SW480 (cell line): ENCODE data around the gene POLR1F.
"Not testable (repeated sequence)": the region's sequence is repeated elsewhere in the genome, so short reads cannot be mapped to it uniquely, and the experiment has no call there.

ENCODE experiments used
- DNase-seq: peaks from one replicate; pipeline ENCODE4 v3.0.0-alpha.2; 2016; ENCODE audit warnings: low spot score

The POLR1F gene

DNA sequence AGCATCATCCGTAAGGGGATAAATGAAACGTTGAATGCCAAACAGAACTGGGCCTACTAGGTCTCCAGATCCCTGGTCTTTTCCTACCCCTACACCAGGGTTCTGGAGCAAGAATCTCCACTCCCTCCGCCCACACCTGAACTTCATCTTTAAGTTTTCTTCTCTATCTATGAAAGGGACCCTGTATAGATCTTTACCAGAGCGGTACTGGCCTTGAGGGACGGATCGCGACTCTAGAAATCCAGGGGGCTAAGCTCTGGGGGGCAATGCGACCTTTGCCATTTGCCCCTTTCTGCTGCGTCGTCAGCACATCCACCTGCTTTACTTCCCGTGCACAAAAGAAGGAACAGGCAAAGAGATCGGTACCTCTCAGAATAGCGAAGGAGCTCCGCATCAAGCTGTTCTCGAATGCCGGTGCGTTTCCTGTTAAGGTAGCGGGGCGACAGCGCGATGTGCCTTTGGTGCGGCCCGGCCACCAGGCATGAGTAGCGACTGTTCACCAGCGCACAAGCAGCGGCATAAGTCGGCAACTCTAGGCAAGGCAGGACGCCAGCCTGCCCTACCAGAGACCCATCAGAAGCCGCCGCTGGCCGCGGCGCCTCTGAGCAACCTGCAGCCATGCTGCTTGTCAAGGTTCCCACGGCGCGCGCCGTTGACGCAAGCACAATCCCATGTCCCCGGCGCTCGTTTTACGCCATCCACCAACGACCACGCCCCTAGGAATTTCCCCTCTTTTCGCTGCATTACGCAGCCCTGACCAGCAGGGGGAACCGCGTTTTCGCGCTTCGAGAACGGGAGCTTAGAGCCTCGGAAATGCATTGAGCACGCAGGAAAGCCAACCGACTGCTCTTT, at the start of gene POLR1F:
POLR1F (minus strand) TSS at position 641 of the 852 bp plus-strand sequence; CDS start at position 620, 21 bp downstream.
- peak; percentile 96 for DNase-seq

DNA sequence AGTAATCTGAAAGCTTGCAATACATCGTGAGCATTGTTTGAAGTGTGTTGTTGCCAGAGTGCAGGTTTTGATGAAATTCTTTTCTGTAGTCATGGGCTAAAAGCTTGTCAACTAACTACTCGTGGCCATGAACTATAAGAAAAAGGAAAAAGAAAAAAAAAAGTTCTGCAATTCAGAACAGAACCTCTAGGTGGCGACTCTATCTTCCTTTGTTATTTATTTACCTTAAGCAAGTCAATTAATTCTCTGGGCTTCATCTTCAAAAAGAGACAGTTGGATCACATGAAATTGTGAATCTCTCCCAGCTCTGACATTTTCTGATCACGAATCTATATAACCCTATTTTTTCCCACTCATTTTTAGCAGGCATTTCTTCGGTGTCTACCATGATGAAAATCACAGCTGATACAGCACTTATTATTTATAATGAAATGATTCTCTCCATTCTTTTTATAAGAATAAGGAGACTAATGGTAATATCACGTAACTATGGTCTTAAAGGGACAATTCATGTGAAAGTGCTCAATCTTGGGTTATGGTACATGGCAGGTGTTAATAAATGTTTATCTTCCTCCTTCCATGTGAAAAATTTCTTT, 45.8 kb upstream of the POLR1F start:
- DNase-seq = peak; percentile 48

GRCh38 chr7:19752020-19752419, 43.2 kb upstream of the POLR1F start:
- DNase-seq = no peak

DNA sequence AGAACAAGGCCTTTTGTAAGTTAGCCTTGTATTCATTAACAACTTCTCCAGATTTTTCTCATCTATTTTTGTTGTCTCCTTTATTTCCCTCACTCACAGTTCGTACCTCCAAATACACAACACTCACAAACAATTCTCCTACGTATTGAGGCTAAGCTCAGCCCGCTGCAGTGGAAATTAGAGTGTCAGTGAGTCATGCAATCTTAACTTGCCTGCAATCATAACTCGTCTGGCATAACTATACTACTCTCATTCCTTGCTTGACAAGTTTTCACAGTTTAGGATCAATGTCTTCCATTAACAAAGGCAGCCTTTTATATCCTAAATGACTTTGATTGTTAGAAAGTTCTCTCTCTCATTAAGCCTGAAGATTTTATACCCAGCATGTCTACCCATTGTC, 40.8 kb upstream of the POLR1F start:
- no peak for DNase-seq

- DNase-seq = peak; percentile 68
Observed at GRCh38 chr7:19747740-19748339, 39.0 kb upstream of the POLR1F start.

DNA sequence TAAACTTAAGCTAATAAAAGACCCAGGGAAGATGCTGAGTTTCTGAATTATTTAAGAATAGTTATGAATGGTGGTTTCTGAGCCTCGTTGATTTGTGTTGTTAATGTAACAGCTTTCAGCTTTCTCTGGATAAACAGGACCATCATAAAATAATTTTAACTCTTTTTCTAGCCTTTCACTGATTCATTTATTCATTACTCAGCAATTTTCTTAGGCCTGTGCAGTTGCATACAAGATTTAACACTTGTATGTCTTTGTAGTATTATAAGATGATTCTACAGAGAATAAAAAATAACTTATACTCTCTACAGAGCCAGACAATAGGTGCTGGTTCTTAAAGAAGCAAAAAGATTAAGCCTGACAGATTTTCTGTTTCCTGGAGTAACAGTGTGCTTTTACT, 35.2 kb upstream of the POLR1F start:
- DNase-seq = no peak

DNA sequence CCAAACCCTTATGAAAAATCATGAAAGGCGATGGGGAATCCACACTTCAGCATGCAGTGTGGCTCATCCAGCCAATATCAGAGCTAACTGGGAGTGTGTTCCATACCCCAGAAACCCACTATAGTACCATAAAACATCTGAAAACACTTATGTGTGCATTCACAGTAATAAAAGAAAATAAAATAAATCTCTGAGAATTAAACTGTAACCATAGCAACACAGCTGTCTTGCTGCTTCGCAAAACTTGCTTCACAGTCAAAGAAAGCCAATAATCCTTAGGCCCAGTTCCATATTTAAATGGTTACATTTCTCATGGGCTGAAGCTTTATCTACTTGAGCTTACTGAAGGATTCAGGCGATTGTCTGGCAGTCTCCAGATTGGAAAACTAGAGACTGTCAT, 19.9 kb upstream of the POLR1F start:
- DNase-seq = no peak

DNA sequence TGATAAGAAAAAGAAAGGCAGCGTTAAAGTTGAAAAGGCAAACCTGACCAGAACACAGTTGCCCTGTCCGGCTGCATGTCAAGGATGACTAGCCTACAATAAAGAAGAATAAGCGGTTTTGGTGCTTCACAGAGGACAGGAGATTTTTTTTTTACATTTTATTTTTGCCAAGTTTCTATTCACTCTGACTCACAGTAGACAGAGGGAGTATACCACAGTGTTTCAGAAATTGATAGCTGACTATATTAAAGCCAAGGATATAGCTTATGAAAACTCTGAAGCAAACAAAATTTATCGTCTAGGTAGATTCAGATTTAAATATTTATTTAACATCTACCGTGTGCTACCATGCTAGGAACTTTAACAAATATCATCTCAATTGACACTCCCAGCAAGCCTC, 16.9 kb upstream of the POLR1F start:
- no peak for DNase-seq

GRCh38 chr7:19715499-19715898, 6.7 kb upstream of the POLR1F start:
- DNase-seq = no peak

- peak; percentile 43 for DNase-seq
Observed at GRCh38 chr7:19713676-19714075, 4.8 kb upstream of the POLR1F start.

DNA sequence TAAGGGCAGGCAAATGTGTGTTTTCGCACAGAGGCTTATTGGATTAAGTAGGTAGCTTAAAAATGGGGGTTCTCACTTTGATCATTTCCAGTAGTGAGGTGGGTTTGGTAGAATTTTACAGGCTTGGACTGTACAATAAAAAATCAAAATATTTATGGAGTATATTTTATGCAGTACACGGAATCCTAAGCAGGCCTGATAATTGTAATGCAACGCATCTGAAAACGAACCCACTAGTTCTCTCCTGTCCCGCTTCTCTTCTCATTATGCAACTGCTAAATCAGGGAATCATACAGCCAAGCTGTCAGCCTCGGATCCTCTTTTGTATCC, 377 bp upstream of the POLR1F start:
- DNase-seq = no peak

- peak; percentile 11 for DNase-seq
Observed at GRCh38 chr7:19707240-19707639, 1.6 kb downstream of the POLR1F start.

DNA sequence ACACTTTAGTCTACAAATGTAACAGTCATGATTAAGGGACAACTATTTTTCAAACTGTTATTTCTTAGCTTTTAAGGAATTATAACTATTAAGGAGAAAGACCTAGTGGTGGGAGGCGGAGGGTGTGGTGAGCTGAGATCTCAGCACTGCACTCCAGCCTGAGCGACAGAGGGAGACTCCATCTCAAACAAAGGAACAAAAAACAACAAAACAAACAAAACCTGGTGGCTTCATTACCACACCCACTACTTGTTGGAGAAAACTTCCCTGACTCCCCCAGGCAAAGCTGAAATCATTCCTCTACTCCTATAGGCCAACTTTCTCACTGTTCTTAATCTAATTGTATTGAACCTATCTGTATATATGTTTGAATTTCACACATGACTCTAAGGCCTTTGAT, 3.2 kb downstream of the POLR1F start:
- DNase-seq = no peak

DNA sequence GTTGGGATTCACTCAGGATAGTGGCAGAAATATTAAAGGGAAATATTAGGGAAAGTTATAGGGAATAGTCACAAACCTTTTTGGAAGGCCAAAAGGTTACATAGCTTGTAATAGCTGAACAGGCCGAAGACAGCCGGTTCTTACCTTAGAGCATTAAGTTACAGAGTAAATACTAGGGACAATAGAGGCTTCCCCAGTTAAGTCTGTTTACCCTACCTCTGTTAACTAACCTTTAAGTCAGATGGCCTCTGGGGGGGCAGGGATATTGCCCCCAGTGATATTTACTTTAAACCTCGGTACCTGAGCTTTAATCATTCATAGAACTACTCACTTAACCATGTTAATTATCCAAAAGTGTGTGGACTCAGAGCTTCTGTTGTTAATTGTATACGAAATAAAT, 7.4 kb downstream of the POLR1F start:
- DNase-seq = no peak

DNA sequence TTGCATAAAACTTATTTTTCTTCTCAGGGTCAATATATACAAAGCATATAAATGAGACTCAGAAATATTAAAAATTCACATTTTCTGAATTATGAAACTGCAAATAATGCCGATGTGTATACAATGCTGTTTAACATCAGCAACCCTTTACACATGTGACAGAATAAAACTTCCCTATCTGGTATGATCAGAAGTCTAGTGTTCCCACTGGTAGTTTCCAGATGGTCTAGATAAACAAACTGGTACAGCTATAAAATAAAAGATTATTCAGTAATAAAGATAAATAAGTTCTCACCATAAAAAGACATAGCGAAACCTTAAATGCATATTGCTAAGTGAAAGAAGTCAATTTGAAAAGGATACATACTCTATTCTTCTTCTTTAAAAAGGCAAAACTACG, 7.9 kb downstream of the POLR1F start:
- no peak for DNase-seq

DNA sequence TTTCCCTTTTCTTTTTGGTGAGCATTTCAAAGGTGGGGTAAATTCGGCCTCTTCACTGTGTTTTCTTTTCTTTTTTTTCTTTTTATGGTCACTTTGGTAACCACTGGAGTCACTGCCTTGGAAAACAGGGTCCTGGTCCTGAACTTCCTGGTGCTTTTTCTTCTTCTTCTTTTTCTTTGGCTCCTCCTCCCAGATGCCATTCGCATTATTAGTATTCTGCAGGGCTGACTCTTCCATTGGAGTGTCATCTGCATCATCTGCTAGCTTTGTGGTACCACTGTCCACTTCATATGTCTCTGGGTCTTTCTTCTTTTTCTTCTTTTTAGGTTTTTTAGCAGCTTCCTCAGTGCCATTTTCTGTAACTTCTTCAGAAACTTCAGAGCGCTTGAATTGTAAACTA, 10.5 kb downstream of the POLR1F start:
- DNase-seq = no peak

- DNase-seq = no peak
Observed at GRCh38 chr7:19696926-19697325, 11.9 kb downstream of the POLR1F start.

DNA sequence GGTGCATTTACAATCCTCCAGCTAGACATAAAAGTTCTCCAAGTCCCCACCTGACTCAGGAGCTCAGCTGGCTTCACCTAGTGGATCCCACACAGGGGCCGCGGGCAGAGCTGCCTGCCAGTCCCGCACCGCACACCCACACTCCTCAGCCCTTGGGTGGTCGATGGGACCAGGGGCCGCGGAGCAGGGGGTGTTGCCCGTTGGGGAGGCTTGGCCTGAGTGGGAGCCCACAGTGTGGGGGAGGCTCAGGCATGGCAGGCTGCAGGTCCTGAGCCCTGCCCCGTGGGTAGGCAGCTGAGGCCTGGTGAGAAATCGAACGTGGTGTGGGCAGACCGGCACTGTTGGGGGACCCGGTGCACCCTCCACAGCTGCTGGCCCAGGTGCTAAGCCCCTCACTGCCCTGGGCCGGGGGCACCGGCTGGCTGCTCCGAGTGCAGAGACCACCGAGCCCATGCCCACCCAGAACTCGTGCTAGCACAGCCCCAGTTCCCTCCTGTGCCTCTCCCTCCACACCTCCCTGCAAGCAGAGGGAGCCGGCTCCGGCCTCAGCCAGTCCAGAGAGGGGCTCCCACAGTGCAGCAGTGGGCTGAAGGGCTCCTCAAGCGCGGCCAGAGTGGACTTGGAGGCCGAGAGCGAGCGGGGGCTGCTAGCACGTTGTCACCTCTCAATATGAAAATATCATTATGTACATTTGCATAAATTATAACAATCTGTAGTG, 16.6 kb downstream of the POLR1F start:
- DNase-seq = no peak

DNA sequence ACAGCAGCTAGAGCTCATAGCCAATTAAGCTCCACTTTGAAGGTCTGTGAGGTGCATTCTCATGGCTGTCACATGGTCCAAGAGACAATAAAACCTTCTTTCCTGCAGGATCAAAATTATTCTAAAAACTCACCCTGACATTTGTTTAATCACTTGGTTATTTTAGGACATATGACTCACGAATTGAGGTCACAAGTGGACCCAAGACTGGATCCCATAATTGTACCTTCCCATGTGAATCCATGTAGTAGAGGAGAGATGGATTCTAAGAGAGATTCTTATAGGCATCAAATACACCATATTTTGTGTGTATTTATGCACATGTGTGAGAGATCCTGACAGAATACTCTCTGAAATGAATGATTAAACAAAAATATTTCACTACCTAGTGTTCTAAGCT, 18.1 kb downstream of the POLR1F start:
- DNase-seq = peak; percentile 17

DNA sequence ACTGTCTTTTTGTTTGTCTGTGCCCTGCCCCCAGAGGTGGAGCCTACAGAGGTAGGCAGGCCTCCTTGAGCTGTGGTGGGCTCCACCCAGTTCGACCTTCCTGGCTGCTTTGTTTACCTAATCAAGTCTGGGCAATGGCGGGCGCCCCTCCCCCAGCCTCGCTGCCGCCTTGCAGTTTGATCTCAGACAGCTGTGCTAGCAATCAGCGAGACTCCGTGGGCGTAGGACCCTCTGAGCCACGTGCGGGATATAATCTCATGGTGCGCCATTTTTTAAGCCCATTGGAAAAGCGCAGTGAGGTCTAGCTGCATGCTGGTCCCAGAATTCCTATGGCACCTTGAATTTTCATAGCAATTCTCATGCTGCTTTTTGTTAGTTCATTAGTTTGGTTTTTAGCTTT, 19.7 kb downstream of the POLR1F start:
- DNase-seq = not testable (repeated sequence)

GRCh38 chr7:19681596-19681995, 27.2 kb downstream of the POLR1F start:
- no peak for DNase-seq

GRCh38 chr7:19677180-19677579, 31.7 kb downstream of the POLR1F start:
- DNase-seq = no peak

DNA sequence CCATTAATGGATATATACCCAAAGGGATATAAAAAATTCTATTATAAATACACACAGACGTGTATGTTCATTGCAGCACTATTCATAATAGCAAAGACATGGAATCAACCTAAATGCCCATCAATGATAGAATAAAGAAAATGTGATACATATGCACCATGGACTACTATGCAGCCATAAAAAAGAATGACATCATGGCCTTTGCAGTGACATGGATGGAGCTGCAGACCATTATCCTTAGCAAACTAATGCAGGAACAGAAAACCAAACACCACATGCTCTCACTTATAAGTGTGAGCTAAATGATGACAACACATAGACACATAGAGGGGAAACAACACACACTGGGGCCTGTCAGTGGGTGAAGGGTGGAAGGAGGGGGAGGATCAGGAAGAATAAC, 33.0 kb downstream of the POLR1F start:
- no peak for DNase-seq
